Mesodermal cell (in vitro differentiated cells): ENCODE results near the gene LUZP1.

Experiments used
- H3K27ac ChIP-seq: 2 replicates; pipeline ENCODE4 v1.7.0; 2013; ENCODE audit warnings: mild to moderate bottlenecking, low read depth, low read length, moderate library complexity; ENCODE audit not compliant: severe bottlenecking
- H3K36me3 ChIP-seq: 2 replicates; pipeline ENCODE4 v1.7.1; 2013; ENCODE audit warnings: mild to moderate bottlenecking, low read length, moderate library complexity; ENCODE audit not compliant: control insufficient read depth, insufficient read depth
- H3K4me1 ChIP-seq: one replicate; pipeline ENCODE4 v1.7.1; 2013; ENCODE audit warnings: mild to moderate bottlenecking, low read length; ENCODE audit not compliant: insufficient read depth, control insufficient read depth, poor library complexity, severe bottlenecking
- H3K4me3 ChIP-seq: 2 replicates; pipeline ENCODE4 v1.7.0; 2013; ENCODE audit warnings: low read length, control low read depth, mild to moderate bottlenecking; ENCODE audit not compliant: insufficient read depth, poor library complexity, severe bottlenecking; ENCODE audit errors: extremely low read depth
- H3K9me3 ChIP-seq: 2 replicates; pipeline ENCODE4 v1.7.1; 2013; ENCODE audit warnings: mild to moderate bottlenecking, low read length, moderate library complexity; ENCODE audit not compliant: control insufficient read depth
- WGBS, 2 experiments: methylation state at CpG; one replicate each; pipeline ENCODE4 v1.1.5; 2013; ENCODE audit warnings: missing lambda C conversion rate in 2 of 2; ENCODE audit not compliant: insufficient coverage in 2 of 2; 5-methylcytosine and 5-hydroxymethylcytosine counted together

The LUZP1 gene

DNA sequence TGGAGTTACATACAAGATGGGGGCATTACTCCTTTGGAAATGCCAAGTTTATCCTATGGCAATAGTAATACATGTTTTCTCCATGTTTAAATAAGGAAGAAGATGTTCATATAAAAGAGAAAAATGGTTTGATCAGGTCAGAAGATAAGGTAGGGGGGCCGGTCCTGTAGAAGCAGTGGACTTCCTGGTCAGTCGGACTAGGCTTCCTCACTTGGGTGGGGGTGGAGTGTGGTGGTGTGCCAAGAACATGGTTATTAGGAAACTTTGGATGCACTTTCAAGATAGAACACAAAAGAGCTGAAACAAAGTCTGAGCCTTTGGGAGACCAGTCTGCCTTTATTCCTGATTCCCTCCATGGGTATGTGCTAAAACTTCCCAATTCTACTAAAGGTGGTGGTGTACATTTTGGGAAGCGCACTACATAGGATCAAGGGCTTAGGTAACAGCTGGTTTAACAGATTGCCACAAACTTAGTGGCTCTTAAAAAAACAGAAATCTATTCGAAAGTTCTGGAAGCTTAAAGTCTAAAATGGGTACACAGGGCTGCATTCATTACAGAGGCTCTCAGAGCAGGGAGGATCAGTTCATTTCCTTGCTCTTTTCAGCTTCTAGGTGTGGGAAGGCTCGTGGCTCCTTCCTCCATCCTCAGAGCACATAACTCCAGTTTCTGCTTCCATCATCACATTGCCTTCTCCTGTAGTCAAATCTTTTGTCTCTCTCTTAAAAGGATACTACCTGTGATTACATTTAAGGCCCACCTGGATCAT, 84.8 kb downstream of the LUZP1 start:
- Histone ChIP-seq H3K4me1 (peaks cover 2% of the 10 kb centered on the region), H3K9me3 (no peaks in the 10 kb centered on the region), H3K27ac (no peak overlapping the region), H3K4me3 (no peak overlapping the region), H3K36me3 (peaks cover 100% of the 10 kb centered on the region)
- WGBS, 2 experiments = 94 to 96% methylated on average over 4 to 5 of the region's 5 CpGs

DNA sequence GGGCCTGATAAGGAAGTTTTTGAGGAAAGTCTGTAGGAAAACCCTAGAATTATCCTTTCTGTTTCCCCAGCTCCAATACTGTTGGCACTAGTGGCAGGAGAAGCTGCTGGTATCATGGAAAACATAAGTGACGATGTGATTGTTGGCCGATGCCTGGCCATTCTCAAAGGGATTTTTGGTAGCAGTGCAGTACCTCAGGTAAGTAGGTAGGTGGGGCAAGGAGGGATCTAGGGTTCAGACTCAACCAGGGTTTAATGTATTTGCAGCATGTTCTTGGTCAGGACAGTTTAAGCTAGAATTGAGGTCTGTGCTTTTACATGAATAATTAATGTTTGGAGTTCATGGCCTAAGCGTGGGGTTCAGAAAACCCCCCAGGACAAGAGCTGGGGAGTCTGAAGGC, 87.3 kb downstream of the LUZP1 start:
- H3K4me1 ChIP-seq = peaks cover 4% of the 10 kb centered on the region
- no peak overlapping the region for H3K27ac ChIP-seq
- peaks cover 100% of the 10 kb centered on the region for H3K36me3 ChIP-seq
- no peak overlapping the region for H3K4me3 ChIP-seq
- no peaks in the 10 kb centered on the region for H3K9me3 ChIP-seq
- 97 to 100% methylated on average over 2 to 3 of the region's 3 CpGs for WGBS, 2 experiments

DNA sequence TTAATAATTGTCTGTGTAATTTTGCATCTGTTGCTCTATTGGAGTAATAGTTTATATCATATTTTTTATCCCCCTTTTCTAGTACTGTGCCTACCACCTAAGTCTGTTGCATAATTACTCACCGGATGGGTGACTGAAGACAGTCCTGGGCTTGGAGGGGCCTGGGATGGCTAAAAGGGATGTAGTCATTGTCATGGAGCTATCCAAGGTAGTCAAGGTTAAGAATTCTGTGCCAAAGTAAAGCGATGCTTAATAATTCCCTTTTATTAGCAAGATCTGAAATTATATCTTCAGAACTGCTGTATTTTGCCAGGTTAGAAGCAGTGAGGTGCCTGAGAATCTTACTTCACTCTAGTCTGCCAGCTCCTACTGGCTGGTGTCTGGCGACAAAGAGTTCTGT, 87.8 kb downstream of the LUZP1 start:
- H3K4me3 ChIP-seq = no peak overlapping the region
- H3K9me3 ChIP-seq = no peaks in the 10 kb centered on the region
- H3K4me1 ChIP-seq = peaks cover 4% of the 10 kb centered on the region
- H3K36me3 ChIP-seq = peaks cover 97% of the 10 kb centered on the region
- 100% methylated on average over 2 of the region's 3 CpGs; no CpG with 5 or more reads in 1 of the 2 experiments for WGBS, 2 experiments
- H3K27ac ChIP-seq = no peak overlapping the region

DNA sequence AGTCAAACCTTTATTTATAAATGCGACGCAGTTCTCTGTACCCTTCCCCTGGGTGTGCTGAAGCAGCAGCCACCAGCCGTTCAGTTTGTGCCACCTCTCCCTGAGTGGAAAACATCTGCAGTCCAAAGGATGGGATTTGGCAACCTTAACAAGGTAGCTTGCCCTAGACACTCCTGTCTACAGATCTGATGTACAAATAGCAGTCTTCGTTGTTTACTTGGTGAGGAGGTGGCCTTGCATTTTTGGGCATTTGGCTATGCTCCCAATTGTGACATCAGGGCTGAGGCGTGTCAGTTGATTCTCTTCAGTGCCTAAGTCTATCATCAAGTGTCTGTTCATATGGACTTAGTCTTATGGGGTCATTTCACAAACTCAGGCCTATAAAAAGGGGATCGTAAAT, 89.6 kb downstream of the LUZP1 start:
- no peak overlapping the region for H3K27ac ChIP-seq
- H3K9me3 ChIP-seq = no peaks in the 10 kb centered on the region
- 97% methylated on average over 6 of the region's 6 CpGs for WGBS, 2 experiments
- H3K4me3 ChIP-seq = no peak overlapping the region
- peaks cover 4% of the 10 kb centered on the region for H3K4me1 ChIP-seq
- peaks cover 87% of the 10 kb centered on the region for H3K36me3 ChIP-seq

DNA sequence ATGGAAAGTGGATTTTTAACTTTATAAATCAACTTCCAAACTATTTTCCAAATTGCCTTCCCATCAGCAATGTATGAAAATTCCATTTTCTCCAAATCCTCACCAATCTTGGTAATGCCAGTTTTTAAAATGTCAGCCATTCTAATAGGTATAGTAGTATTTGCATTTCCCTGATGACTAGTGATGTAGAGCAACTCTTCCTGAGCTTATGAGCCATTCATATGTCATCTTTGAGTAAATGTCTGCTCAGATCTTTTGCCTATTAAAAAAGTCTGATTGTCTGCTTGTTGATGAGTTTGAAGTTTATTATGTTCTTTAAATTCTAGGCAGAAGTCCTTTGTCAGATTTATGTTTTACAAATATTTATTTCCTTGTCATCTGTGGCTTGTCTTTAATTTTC, 94.6 kb downstream of the LUZP1 start:
- Histone ChIP-seq H3K4me3 (no peak overlapping the region), H3K9me3 (no peaks in the 10 kb centered on the region), H3K36me3 (peaks cover 80% of the 10 kb centered on the region), H3K4me1 (peaks cover 3% of the 10 kb centered on the region), H3K27ac (no peak overlapping the region)

DNA sequence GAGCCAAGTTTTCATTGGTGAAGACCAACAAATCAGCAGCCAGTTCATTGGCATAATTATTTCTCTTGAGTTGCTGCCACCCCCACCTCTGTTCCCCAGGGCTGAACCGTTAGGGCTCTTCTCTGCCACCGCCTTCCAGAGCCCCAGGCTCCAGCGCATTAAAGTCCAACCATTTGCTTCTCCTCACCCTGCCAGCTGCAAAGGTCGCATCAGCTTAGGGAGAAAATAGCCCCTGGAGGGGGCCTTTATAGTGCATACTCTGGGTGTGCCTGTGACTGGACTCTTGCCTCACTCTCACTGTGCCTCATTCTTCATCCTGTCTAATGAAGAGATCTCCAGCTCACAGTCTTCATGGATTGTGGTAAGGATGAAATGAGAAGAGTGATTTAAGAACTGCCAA, 99.0 kb downstream of the LUZP1 start:
- Histone ChIP-seq H3K27ac (no peak overlapping the region), H3K4me3 (no peak overlapping the region), H3K9me3 (no peaks in the 10 kb centered on the region), H3K4me1 (no peaks in the 10 kb centered on the region), H3K36me3 (peaks cover 90% of the 10 kb centered on the region)
- 90 to 92% methylated on average over 2 to 3 of the region's 4 CpGs for WGBS, 2 experiments

DNA sequence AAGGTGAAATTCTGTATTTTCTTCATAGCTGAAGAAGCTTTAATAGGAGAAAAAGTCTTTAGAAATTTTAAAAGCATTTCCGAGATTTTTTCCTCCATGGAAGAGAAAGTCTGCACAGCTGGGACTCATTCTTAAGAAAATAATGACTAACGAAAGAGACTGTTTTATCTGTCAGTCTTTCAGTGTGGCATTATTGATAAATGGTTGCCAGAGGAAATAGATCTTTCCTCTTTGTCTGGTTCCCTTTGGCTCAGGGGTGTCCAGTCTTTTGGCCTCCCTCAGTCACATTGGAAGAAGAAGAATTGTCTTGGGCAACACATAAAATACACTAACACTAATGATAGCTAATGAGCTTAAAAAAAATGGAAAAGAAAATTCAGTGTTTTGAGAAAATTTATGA, 99.5 kb downstream of the LUZP1 start:
- Histone ChIP-seq H3K9me3 (no peaks in the 10 kb centered on the region), H3K4me1 (no peaks in the 10 kb centered on the region), H3K27ac (no peak overlapping the region), H3K36me3 (peaks cover 90% of the 10 kb centered on the region), H3K4me3 (no peak overlapping the region)
- WGBS, 2 experiments = 87 to 100% methylated on average over 2 of the region's 2 CpGs

DNA sequence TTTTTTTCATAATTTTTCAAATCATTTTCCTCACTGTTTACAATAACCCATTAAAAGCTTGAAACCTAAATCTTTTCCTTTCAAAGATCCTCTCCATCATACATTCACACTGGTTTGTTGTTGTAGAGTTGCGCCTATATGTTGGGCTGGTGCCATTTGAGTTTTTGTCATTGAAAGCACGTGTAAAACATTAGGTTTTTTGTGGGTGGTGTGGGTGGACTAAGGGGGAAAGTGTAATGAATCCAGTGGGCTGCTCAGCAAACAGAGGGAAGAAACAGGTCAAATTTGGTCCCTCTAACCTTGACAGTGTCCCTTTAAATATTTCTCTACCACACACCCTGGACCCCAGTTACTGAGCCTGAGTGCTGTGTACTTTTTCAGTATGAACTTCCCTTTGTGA, 102.6 kb downstream of the LUZP1 start:
- 100% methylated on average over 1 of the region's 2 CpGs; no CpG with 5 or more reads in 1 of the 2 experiments for WGBS, 2 experiments
- no peaks in the 10 kb centered on the region for H3K9me3 ChIP-seq
- H3K36me3 ChIP-seq = peaks cover 90% of the 10 kb centered on the region
- H3K4me3 ChIP-seq = no peak overlapping the region
- H3K27ac ChIP-seq = no peak overlapping the region
- no peaks in the 10 kb centered on the region for H3K4me1 ChIP-seq

DNA sequence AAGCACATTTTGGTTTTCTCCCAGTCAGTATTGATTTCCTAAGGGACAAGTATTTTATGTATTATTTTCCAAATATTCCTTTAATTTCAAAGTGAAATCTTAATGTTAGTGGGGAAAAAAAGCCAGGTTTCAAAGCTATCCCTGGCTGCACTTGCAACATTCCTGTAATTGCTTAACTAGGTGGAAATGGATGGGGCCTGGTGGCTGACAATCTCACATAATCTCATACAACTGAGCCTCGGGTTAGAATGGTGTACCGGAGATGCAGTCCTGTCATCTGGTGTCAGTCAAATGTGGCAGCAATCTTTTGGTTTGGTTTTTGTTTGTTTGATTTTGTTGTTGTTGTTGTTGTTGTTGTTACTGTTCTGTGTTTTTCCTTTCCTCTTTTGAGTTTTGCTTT, 103.3 kb downstream of the LUZP1 start:
- H3K36me3 ChIP-seq = peaks cover 93% of the 10 kb centered on the region
- no peak overlapping the region for H3K4me3 ChIP-seq
- no peaks in the 10 kb centered on the region for H3K4me1 ChIP-seq
- no CpG with 5 or more reads among the region's 2 CpGs for WGBS, 2 experiments
- H3K9me3 ChIP-seq = no peaks in the 10 kb centered on the region
- no peak overlapping the region for H3K27ac ChIP-seq

DNA sequence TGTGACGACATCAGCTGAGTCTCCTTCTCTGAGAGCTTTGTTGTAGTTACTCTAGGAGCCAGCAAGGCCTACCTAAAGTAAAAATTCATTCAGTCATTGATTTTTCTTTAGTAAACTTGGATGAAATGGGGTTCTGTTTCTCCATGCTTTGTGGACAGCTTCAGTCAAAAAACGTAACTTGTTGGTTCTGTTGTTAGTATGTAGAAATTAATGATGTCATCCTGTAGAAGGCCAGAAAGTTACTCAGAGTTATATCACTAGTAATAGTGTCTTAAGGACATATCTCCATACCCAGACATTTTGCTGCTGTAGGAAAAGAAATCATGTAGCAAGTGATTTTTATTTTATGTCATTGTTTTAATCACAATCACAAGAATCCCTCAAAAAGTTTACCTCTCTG, 106.4 kb downstream of the LUZP1 start:
- Histone ChIP-seq H3K27ac (no peak overlapping the region), H3K4me1 (no peaks in the 10 kb centered on the region), H3K9me3 (no peaks in the 10 kb centered on the region), H3K36me3 (peaks cover 96% of the 10 kb centered on the region), H3K4me3 (no peak overlapping the region)
- WGBS, 2 experiments = 100% methylated on average over 1 of the region's 2 CpGs

DNA sequence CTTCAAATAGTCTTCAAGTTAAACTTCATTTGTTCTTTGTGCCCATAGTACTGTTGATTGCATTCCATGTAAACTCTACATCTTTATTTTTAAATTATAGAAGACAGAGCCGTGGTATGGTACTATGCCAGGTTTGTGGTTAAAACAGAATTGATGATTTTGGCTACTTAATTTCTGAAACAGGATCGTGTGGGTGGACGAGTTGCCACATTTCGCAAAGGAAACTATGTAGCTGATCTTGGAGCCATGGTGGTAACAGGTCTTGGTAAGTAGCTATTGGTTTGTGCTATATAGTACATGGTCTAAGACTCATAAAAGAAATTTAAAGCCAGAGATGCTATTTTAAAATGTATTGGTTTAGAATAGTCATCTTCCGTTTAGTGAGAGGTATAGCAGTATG, 111.4 kb downstream of the LUZP1 start:
- Histone ChIP-seq H3K9me3 (no peaks in the 10 kb centered on the region), H3K4me3 (no peak overlapping the region), H3K4me1 (no peaks in the 10 kb centered on the region), H3K27ac (no peak overlapping the region), H3K36me3 (peaks cover 88% of the 10 kb centered on the region)
- WGBS, 2 experiments = 100% methylated on average over 3 to 4 of the region's 5 CpGs
